CMK (cell line): ENCODE results near the gene CCDC136.

Experiments
- DNase-seq: peaks from one replicate; pipeline ENCODE4 v3.0.0-alpha.2; 2010; ENCODE audit warnings: low read depth

CCDC136 gene

GRCh38 chr7:128831994-128832879 is 40.5 kb downstream of the CCDC136 start:
- DNase-seq = peak; percentile 64

GRCh38 chr7:128832880-128833147 is 41.0 kb downstream of the CCDC136 start:
- no peak for DNase-seq

- DNase-seq = no peak
Observed at GRCh38 chr7:128833148-128833945, 41.6 kb downstream of the CCDC136 start.

- DNase-seq = no peak
Observed at GRCh38 chr7:128833946-128834325, 42.2 kb downstream of the CCDC136 start.

GRCh38 chr7:128835231-128835751 is 43.5 kb downstream of the CCDC136 start:
- DNase-seq = no peak

- DNase-seq = no peak
Observed at GRCh38 chr7:128835790-128836641, 44.2 kb downstream of the CCDC136 start.

- no peak for DNase-seq
Observed at GRCh38 chr7:128836729-128837348, 45.1 kb downstream of the CCDC136 start.

GRCh38 chr7:128837521-128837921 is 45.8 kb downstream of the CCDC136 start:
- DNase-seq = no peak

GRCh38 chr7:128838109-128838779 is 46.5 kb downstream of the CCDC136 start:
- no peak for DNase-seq

- DNase-seq = no peak
Observed at GRCh38 chr7:128838981-128839731, 47.4 kb downstream of the CCDC136 start.

GRCh38 chr7:128839751-128840177 is 48.0 kb downstream of the CCDC136 start:
- no peak for DNase-seq

GRCh38 chr7:128840326-128841170 is 48.8 kb downstream of the CCDC136 start:
- DNase-seq = no peak

GRCh38 chr7:128841171-128841690 is 49.5 kb downstream of the CCDC136 start:
- DNase-seq = no peak

- no peak for DNase-seq
Observed at GRCh38 chr7:128841921-128842673, 50.3 kb downstream of the CCDC136 start.

- no peak for DNase-seq
Observed at GRCh38 chr7:128842674-128843641, 51.2 kb downstream of the CCDC136 start.

GRCh38 chr7:128843938-128844621 is 52.3 kb downstream of the CCDC136 start:
- no peak for DNase-seq
